DND-41 (cell line): ENCODE data around the gene MXD3.

Source experiments
- CTCF ChIP-seq: IDR thresholded peaks from 2 replicates; pipeline ENCODE4 v1.5.1; 2012; ENCODE audit warnings: borderline replicate concordance, low read length, moderate library complexity, mild to moderate bottlenecking; ENCODE audit not compliant: poor library complexity, severe bottlenecking; ENCODE audit errors: extremely low read depth
- EZH2 ChIP-seq: IDR thresholded peaks from 3 replicates; pipeline ENCODE4 v1.6.1; 2012; ENCODE audit warnings: borderline replicate concordance, low read depth, mild to moderate bottlenecking, moderate library complexity, low read length, inconsistent platforms; ENCODE audit not compliant: severe bottlenecking

GRCh38 chr5:177271113-177271512 is 40.6 kb downstream of the MXD3 start:
- TF ChIP-seq EZH2 = no peak
- no peak for TF ChIP-seq CTCF
